Measurements from ENCODE around the gene STAM.
A peak's percentile ranks its signal among the peaks of the same experiment; 100 is the strongest.
"Not testable (repeated sequence)": the region's sequence is repeated elsewhere in the genome, so short reads cannot be mapped to it uniquely, and the experiment has no call there.

Gene STAM

GRCh38 chr10:17682236-17682946 is 38.4 kb downstream of the STAM start:
- DNase-seq: no peak

- no peak for DNase-seq
These were observed 39.6 kb downstream of the STAM start for GRCh38 chr10:17683541-17683940.

DNA sequence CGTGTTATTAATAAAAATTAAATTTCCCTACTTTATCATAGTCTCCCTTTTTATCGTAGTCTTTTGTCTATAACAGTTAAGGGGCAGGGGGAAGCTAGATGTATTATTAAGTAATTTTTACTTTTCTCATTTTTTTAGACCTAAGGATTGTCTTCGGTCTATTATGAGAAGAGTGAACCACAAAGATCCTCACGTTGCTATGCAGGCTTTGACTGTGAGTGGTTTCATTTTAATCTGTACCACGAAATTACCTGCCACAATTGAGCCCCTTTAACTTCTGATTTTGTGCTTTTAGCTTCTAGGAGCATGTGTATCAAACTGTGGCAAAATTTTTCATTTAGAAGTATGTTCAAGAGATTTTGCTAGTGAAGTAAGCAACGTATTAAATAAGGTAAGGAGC is 40.6 kb downstream of the STAM start:
- no peak for DNase-seq

- DNase-seq: no peak
These were observed 41.4 kb downstream of the STAM start for GRCh38 chr10:17685233-17685840.

GRCh38 chr10:17687117-17687831 is 43.3 kb downstream of the STAM start:
- DNase-seq: no peak

DNA sequence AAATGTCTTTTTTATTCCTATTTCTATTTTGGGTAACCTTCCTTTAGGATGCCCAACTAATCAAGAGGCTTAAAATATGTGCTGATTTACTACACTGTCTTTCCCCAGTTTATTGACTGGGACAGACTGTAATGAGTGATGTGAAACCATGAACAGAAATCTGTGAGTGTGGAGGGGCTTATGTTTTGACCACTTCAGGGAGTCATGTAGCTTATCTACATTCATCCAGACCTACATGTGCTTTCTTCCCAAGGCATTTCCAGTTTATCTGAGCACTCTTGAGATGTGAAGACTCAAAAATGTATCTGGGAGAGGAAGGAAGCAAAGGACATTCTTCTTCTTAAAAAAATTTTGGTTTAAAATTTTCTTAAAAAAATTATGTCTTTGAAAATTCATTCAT is 45.2 kb downstream of the STAM start:
- DNase-seq: no peak

DNA sequence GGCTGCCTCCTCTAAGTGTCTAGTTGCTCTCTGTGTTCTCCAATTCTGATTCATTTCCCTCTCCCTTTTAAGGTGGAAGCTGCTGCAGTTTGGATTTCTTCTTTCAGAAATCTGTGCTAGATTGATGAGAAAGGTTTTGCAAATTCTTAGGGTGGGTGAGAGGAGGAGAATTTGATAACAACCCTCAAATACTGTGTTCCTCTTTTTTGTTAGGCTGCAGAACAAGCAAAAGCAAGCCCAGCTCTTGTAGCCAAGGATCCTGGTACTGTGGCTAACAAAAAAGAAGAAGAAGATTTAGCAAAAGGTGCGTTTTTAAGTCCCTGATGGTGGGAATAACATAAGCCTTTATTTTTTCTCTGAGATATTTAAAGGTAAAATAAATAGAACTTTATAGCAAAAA is 49.1 kb downstream of the STAM start:
- peak in 1 of 2 donors; percentile 18 for DNase-seq

- DNase-seq: no peak
These were observed 54.7 kb downstream of the STAM start for GRCh38 chr10:17698696-17699095.

DNA sequence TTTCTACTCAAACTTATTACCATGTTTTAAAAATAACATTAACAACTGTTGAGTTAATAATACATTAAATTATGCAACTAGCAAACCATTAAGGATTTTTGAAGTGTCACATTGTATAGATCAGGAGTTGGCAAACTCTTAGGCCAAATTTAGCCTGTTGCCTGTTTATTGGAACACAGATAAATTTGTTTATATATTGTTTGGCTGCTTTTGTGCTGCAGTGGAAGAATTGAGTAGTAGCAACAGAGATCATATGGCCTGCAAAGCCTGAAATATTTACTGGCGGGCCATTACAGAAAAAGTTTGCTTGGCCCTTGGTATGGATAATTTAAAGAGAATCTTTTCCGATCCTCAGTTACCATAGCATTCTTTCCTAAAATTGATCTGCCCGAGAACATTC is 57.4 kb downstream of the STAM start:
- DNase-seq: no peak

- DNase-seq: no peak
These were observed 59.8 kb downstream of the STAM start for GRCh38 chr10:17703706-17704105.

DNA sequence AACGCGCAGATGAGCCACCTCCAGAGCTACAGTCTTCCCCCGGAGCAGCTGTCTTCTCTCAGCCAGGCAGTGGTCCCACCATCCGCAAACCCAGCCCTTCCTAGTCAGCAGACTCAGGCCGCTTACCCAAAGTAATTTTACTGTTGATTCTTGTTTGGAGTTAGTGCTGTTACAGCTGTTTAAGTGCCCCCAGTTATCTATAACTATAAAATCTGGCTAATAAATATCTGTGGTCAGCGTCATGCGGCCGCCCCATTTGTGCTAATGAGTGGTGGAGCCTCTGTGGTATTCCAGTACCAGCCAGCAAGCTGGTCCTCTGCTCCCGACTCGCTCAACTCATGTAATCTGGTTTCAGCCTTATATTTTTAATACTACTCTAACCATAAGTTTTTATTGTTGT is 64.9 kb downstream of the STAM start:
- no peak for DNase-seq

DNA sequence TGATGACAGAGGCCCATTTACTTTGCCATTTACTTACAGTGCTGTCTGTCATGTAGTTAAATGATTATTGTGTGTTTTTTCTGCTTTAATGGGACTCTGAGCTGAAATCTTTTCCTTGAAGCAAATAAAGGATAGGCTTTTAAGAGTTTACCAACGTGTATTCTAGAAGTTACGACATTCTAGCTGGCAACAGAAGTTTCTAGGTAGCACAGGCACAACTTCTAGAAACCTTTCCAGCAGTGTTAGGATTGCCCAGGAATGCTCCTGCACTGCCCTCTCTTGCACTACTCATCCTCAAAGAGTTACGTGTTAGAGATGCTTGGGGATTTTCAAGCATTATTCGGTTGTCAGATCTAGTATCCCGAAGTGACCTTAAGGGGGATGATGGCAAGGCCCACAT is 65.5 kb downstream of the STAM start:
- no peak for DNase-seq

DNA sequence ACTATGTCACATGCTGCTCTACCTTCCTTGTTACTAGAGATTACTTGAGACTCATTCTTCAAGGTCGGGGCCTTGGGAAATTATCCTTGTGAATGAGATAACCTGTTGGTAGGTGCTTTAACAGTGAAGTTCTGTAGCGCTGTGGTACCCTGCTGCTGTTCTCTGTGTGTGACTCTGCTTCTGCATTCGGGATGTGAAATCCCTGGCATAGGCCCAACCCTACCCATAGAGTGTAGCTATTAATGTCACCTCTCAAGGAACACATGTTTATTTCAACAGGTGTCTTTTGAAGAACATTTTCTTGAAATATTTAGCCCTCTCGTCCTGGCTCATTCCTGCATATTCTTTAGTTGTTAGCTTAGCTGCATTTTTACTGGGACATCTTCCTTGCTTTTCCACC is 66.2 kb downstream of the STAM start:
- DNase-seq: no peak

DNA sequence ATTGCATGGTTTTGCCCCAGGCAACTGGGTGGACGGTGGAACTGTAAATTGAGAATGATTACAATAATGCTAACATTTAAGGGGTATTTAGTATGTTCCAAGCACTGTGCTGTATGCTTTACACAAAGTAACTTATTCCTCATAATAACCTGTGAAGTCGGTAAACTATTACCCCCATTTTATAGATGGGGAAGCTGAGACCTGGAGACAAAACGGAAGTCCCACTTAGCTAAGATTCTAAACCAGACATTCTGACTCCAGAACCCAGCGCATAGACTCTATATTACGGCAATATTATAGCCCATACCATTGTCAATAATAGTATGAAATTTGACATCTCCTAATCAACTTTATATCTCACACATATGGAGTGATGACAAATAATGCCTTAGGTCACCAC is 68.1 kb downstream of the STAM start:
- no peak for DNase-seq

DNA sequence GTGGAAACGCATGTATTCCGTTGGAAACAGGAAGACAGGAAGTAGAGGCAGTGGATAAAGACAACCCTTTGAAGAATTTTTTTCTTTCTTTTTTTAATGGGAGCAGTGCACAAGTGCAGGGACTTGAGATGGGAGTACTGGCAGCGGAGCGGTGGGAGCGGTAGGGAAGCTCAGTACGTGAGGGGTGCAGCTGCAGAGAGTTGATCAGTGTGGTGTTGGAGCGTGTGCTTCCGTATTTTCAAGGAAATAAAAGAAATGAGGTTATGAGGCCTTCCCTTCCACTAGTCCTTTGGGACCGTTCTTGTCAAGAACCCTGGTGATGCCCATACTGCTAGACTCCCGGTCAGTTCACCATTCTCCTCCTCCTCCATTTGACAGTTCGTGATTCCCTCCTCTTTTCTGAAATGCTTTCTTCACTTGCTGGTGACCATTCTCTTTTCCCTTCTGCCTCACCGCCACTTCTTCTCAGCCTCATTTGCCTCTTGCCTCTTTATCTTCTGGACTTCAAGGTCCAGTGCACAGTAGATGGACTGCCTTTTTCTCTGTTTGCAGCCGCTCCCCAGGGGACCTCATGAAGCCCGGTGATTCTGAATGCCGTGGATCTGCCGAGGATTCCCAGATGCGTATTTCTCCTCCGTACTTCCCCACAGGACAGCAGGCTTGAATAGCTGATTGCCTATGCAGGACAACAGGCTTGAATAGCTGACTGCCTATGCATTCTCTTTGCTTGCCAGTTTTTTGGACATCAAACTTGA is 68.9 kb downstream of the STAM start:
- no peak for DNase-seq

DNA sequence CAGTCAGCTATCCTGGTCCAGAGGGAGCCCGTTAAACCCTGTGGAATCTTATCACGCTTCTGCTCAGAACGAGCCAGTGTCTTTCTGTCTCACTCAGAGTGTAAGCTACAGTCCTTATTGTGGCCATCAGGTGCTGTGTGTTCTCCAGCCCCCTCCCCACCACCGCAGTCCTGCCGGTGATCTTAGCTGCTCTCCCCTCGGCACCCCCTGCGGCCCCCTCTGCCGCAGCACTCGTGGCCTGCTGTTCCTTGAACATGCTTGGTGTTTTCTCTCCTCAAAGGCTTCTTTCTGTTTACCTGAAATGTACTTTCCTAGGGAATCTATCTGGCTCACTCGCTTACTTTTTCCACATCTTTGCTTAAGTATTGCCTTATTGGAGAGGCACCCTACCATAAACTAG is 69.8 kb downstream of the STAM start:
- DNase-seq: no peak

- no peak for DNase-seq
These were observed 72.2 kb downstream of the STAM start for GRCh38 chr10:17716161-17716560.

DNA sequence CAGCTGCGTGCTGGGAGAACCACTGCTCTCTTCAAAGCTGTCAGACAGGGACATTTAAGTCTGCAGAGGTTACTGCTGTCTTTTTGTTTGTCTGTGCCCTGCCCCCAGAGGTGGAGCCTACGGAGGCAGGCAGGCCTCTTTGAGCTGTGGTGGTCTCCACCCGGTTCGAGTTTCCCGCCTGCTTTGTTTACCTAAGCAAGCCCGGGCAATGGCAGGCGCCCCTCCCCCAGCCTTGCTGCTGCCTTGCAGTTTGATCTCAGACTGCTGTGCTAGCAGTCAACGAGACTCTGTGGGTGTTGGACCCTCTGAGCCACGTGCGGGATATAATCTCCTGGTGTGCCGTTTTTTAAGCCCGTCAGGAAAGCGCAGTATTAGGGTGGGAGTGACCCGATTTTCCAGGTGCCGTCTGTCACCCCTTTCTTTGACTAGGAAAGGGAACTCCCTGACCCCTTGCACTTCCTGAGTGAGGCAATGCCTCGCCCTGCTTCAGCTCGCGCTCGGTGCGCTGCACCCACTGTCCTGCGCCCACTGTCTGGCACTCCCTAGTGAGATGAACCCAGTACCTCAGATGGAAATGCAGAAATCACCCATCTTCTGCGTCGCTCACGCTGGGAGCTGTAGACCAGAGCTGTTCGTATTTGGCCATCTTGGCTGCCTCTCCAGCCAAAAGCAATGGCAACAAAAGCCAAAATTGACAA is 78.5 kb downstream of the STAM start:
- not testable (repeated sequence) for DNase-seq

- no peak for DNase-seq
These were observed 81.8 kb downstream of the STAM start for GRCh38 chr10:17725703-17726102.

- DNase-seq: no peak
These were observed 85.7 kb downstream of the STAM start for GRCh38 chr10:17729630-17730029.

DNA sequence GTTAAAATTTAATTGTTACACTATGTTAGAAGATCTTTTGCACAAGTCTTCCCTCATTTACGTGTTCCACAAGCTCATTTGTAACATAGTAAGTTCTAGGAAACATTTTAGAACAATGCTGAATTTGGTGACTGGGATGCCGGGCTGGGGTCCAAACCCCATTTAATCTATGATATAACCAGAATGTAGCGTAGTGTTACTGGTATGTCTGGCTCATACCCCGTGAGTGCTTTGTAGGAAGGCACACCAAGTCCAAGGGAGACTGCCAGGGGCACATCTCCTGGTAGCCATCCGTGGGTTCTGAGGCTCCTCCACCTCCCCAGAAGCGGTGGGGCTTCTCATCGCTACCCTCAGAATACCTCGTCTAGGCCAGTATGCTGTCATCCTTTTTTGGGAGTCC is 86.7 kb downstream of the STAM start:
- DNase-seq: no peak

DNA sequence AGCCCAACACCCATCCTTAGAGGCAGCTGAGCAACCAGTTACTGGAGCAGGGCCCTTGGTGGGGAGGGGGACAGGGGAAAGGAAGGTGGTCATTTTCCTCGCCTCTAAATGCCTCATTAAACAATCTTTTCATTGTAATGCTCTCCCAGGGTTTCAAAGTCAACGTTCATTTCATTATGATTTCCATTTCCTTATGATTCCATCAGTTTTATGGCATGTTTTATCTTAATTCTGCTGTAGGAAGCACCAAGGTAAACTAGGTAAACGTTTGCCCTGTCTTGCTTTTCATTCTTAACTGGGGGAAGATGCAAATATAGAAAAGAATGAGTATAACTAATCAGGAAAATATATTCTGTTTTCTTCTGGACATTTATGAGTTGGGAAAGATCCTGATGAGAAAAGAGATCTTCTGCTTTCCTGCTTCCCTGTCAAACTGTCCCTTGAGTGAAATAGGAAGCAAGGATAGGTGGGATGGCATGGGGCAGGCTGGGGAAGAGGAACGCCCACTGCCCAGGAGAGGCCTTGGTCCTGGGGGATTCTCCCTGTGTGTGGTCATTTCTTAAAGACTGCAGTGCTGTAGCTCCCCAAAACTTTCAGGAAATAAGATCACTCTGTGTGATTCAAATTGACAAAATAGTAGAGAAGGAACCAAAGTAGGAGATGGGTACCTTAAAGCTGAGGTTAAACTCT is 87.5 kb downstream of the STAM start:
- DNase-seq: no peak

Data from bone marrow (tissue), 2 donors.